Measurements from ENCODE around the gene CTNNBIP1. TPM values are rescaled to one million over a fixed set of nuclear protein-coding genes. Genes with fewer than 3 reads are reported as not detected.

The CTNNBIP1 gene
- polyA plus RNA-seq, 1 experiment = 28.3 TPM

- H3K27me3 ChIP-seq (ENCODE audit: control insufficient read depth, insufficient read depth, low read length) = no peaks in the 10 kb centered on the region
- TF ChIP-seq, protein P1, sequence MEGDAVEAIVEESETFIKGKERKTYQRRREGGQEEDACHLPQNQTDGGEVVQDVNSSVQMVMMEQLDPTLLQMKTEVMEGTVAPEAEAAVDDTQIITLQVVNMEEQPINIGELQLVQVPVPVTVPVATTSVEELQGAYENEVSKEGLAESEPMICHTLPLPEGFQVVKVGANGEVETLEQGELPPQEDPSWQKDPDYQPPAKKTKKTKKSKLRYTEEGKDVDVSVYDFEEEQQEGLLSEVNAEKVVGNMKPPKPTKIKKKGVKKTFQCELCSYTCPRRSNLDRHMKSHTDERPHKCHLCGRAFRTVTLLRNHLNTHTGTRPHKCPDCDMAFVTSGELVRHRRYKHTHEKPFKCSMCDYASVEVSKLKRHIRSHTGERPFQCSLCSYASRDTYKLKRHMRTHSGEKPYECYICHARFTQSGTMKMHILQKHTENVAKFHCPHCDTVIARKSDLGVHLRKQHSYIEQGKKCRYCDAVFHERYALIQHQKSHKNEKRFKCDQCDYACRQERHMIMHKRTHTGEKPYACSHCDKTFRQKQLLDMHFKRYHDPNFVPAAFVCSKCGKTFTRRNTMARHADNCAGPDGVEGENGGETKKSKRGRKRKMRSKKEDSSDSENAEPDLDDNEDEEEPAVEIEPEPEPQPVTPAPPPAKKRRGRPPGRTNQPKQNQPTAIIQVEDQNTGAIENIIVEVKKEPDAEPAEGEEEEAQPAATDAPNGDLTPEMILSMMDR (IDR thresholded peaks at IDR 0.05; ENCODE audit: low read depth, low read length) = no peak
- ChIA-PET POLR2A (no interaction called here), CTCF (no interaction called here)
- no peak overlapping the region for H3K27ac ChIP-seq (ENCODE audit: low read depth, low read length)
- H3K4me3 ChIP-seq (ENCODE audit: low read depth, low read length) = no peak overlapping the region
- no peak for DNase-seq (ENCODE audit: low read depth, low spot score)
- H3K9me3 ChIP-seq (ENCODE audit: control insufficient read depth, insufficient read depth, low read length) = no peaks in the 10 kb centered on the region
Observed at GRCh38 chr1:9902060-9902452, 8.0 kb downstream of the CTNNBIP1 start.

- no peaks in the 10 kb centered on the region for H3K9me3 ChIP-seq (ENCODE audit: control insufficient read depth, insufficient read depth, low read length)
- ChIA-PET POLR2A (no interaction called here), CTCF (no interaction called here)
- H3K4me3 ChIP-seq (ENCODE audit: low read depth, low read length) = no peak overlapping the region
- no peak for DNase-seq (ENCODE audit: low read depth, low spot score)
- H3K27me3 ChIP-seq (ENCODE audit: control insufficient read depth, insufficient read depth, low read length) = no peaks in the 10 kb centered on the region
- TF ChIP-seq, protein P1 (IDR thresholded peaks at IDR 0.05; ENCODE audit: low read depth, low read length) = no peak
- no peak overlapping the region for H3K27ac ChIP-seq (ENCODE audit: low read depth, low read length)
Observed at GRCh38 chr1:9901148-9902059, 8.7 kb downstream of the CTNNBIP1 start.

DNA sequence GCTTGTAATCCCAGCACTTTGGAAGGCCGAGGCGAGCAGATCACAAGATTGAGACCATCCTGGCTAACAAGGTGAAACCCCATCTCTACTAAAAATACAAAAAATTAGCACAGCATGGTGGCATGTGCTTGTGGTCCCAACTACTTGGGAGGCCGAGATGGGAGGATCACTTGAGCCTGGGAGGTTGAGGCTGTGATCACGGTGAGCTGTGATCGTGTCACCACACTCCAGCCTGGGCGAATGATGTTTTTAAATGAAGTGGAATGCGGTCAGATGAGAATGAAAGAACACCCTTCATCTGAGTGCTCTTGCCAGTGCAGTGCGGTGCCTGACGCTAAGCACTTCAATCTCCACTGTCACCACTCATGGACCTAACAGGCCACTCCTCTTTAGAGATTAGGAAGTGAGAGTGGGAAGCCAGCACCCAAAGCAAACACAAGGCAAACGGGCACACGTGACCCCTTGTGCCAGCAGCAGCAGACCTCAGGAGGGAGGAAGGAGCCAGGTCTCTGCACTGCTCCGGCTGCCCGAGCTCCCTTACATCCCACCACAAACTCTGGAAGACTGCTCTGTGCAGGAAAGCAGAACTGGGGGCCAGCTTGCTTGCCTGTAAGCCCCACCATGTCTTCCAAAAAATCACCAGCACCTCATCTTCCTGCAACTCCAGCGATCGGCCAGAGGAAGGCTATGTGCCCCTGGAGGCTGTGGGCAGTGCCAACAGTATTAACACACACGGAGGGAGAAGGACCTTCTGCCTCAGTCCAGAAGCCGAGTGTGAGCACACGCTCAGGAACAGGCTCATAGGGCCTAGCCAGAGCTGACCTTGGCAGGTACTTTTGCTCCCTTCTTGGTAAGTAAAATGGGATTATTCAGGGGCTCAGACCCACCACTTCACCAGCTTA, 9.7 kb downstream of the CTNNBIP1 start:
- no peaks in the 10 kb centered on the region for H3K27me3 ChIP-seq (ENCODE audit: control insufficient read depth, insufficient read depth, low read length)
- no peaks in the 10 kb centered on the region for H3K9me3 ChIP-seq (ENCODE audit: control insufficient read depth, insufficient read depth, low read length)
- no peak for DNase-seq (ENCODE audit: low read depth, low spot score)
- ChIA-PET CTCF (no interaction called here), POLR2A (no interaction called here)
- TF ChIP-seq, protein P1 (IDR thresholded peaks at IDR 0.05; ENCODE audit: low read depth, low read length) = no peak
- H3K27ac ChIP-seq (ENCODE audit: low read depth, low read length) = no peak overlapping the region
- H3K4me3 ChIP-seq (ENCODE audit: low read depth, low read length) = no peak overlapping the region

- H3K27ac ChIP-seq (ENCODE audit: low read depth, low read length) = peak overlapping the region; percentile 31
- DNase-seq (ENCODE audit: low read depth, low spot score) = no peak
- ChIA-PET POLR2A (no interaction called here), CTCF (interaction anchor here (0.6 to 0.8 kb wide), 2 partner anchors 20 to 316 kb away, joined by 3 read pairs; no protein-coding TSS in a partner anchor)
- TF ChIP-seq, protein P1 (IDR thresholded peaks at IDR 0.05; ENCODE audit: low read depth, low read length) = no peak
- no peaks in the 10 kb centered on the region for H3K9me3 ChIP-seq (ENCODE audit: control insufficient read depth, insufficient read depth, low read length)
- no peaks in the 10 kb centered on the region for H3K27me3 ChIP-seq (ENCODE audit: control insufficient read depth, insufficient read depth, low read length)
- no peak overlapping the region for H3K4me3 ChIP-seq (ENCODE audit: low read depth, low read length)
Observed at GRCh38 chr1:9894115-9894514, 16.0 kb downstream of the CTNNBIP1 start.
